K562 (cell line): ENCODE results near the gene CFAP90.
A peak's percentile ranks its signal among the peaks of the same experiment; 100 is the strongest.

Source experiments
- EGR1 ChIP-seq: fragments of 450-650 bp; conservative IDR thresholded peaks from 2 replicates; pipeline ENCODE4 v1.6.1; 2017; ENCODE audit warnings: mild to moderate bottlenecking
- KAT7 ChIP-seq: sonication (generic); formaldehyde crosslinking; IDR thresholded peaks from 2 replicates; pipeline ENCODE4 v1.8.0; 2022; ENCODE audit warnings: missing genetic modification reagents, mild to moderate bottlenecking, borderline replicate concordance
- KDM1A ChIP-seq, 2 experiments: fragments of 450-650 bp; IDR thresholded peaks; 2 replicates each; pipeline ENCODE4 v1.6.1; 2016; ENCODE audit warnings: mild to moderate bottlenecking in 2 of 2
- POLR2A ChIP-seq: fragments of 450-650 bp; conservative IDR thresholded peaks from 2 replicates; pipeline ENCODE4 v1.6.1; 2016
- RAD21 ChIP-seq, 2 experiments: fragments of 250-450 bp in 1 of 2; fragments of 450-650 bp in 1 of 2; sonication (Bioruptor Pico) in 1 of 2; formaldehyde crosslinking in 1 of 2; IDR thresholded peaks in 1 of 2; conservative IDR thresholded peaks in 1 of 2; 2 replicates each; pipeline versions ENCODE4 v1.4.0 to v1.8.0; 2020 to 2022; ENCODE audit warnings: mild to moderate bottlenecking in 2 of 2, moderate library complexity in 1 of 2
- RBM34 ChIP-seq: fragments of 200-400 bp; formaldehyde crosslinking; IDR thresholded peaks from 2 replicates; pipeline ENCODE4 v1.6.1; 2018; ENCODE audit warnings: low read length, borderline replicate concordance; ENCODE audit not compliant: insufficient read depth
- SP1 ChIP-seq: sonication (generic); formaldehyde crosslinking; IDR thresholded peaks from 2 replicates; pipeline ENCODE4 v1.8.1; 2022; ENCODE audit warnings: mild to moderate bottlenecking, missing genetic modification reagents
- ZBTB7A ChIP-seq: IDR thresholded peaks from 2 replicates; pipeline ENCODE4 v1.6.1; 2011; ENCODE audit warnings: low read depth, mild to moderate bottlenecking, low read length, moderate library complexity, borderline replicate concordance; ENCODE audit not compliant: control insufficient read depth
- ZHX1 ChIP-seq: fragments of 150-350 bp; conservative IDR thresholded peaks from 2 replicates; pipeline ENCODE4 v1.6.1; 2014; ENCODE audit warnings: low read length
- TF ChIP-seq, protein P1 (sequence below), 3 experiments: fragments of 200-800 bp in 1 of 3; sonication (Bioruptor generic) in 1 of 3; sonication (generic) in 1 of 3; formaldehyde crosslinking in 1 of 3; IDR thresholded peaks; 2 replicates each; pipeline versions ENCODE4 v1.6.1 to v1.8.0; 2016 to 2022; ENCODE audit warnings: mild to moderate bottlenecking in 2 of 3, missing compliant biosample characterization in 2 of 3, missing genetic modification characterization in 2 of 3, missing genetic modification reagents in 1 of 3
- TF ChIP-seq, protein P2 (sequence below): sonication (generic); formaldehyde crosslinking; IDR thresholded peaks from 2 replicates; pipeline ENCODE4 v1.8.1; 2022; ENCODE audit warnings: missing genetic modification reagents
- TF ChIP-seq, protein P3 (sequence below), 3 experiments: IDR thresholded peaks in 2 of 3; conservative IDR thresholded peaks in 1 of 3; 2 replicates each; pipeline ENCODE4 v1.5.1; 2011 to 2012; ENCODE audit warnings: low read length in 3 of 3, mild to moderate bottlenecking in 3 of 3, control low read depth in 2 of 3, improper control_type of control experiment in 1 of 3, inconsistent platforms in 1 of 3, low read depth in 1 of 3, mixed read lengths in 1 of 3, moderate library complexity in 1 of 3; ENCODE audit not compliant: insufficient read depth in 2 of 3

DNA sequence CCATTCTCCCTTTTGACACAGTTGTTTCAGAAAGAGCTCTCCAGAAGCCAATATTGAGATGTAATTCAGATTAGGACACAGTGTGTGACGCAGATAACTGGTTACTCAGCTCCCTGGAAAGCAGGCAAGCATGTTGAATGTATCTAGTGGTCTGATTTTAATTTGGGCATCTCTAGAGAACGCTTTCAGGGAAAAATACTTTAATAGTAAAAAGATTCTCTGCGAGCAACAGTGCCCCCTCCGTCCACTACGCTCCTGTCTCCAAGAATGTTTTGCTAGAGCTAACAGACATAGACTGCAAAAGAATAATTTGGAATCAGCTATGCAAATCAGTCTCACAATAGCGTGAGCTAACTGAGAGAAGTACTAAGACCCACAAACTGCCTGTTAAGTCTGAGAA lies 23.3 kb downstream of the CFAP90 start:
- no peak for TF ChIP-seq SP1 (CRISPR knock-in tag)
- TF ChIP-seq, protein P1, sequence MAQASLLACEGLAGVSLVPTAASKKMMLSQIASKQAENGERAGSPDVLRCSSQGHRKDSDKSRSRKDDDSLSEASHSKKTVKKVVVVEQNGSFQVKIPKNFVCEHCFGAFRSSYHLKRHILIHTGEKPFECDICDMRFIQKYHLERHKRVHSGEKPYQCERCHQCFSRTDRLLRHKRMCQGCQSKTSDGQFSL (CRISPR knock-in tag; IDR thresholded peaks at IDR 0.05) = no peak
- TF ChIP-seq, protein P1 (tag; IDR thresholded peaks at IDR 0.05) = no peak
- no peak for TF ChIP-seq KDM1A (IDR thresholded peaks at IDR 0.05)
- no peak for TF ChIP-seq KAT7 (CRISPR knock-in tag)
- TF ChIP-seq ZHX1 = no peak
- TF ChIP-seq ZBTB7A = no peak
- no peak for TF ChIP-seq RAD21 (CRISPR knock-in tag; conservative IDR thresholded peaks at IDR 0.05 in 1 of 2, IDR thresholded peaks at IDR 0.05 in 1 of 2)
- TF ChIP-seq, protein P2, sequence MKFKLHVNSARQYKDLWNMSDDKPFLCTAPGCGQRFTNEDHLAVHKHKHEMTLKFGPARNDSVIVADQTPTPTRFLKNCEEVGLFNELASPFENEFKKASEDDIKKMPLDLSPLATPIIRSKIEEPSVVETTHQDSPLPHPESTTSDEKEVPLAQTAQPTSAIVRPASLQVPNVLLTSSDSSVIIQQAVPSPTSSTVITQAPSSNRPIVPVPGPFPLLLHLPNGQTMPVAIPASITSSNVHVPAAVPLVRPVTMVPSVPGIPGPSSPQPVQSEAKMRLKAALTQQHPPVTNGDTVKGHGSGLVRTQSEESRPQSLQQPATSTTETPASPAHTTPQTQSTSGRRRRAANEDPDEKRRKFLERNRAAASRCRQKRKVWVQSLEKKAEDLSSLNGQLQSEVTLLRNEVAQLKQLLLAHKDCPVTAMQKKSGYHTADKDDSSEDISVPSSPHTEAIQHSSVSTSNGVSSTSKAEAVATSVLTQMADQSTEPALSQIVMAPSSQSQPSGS (CRISPR knock-in tag) = no peak
- no peak for TF ChIP-seq POLR2A
- TF ChIP-seq EGR1 = no peak
- TF ChIP-seq, protein P3, sequence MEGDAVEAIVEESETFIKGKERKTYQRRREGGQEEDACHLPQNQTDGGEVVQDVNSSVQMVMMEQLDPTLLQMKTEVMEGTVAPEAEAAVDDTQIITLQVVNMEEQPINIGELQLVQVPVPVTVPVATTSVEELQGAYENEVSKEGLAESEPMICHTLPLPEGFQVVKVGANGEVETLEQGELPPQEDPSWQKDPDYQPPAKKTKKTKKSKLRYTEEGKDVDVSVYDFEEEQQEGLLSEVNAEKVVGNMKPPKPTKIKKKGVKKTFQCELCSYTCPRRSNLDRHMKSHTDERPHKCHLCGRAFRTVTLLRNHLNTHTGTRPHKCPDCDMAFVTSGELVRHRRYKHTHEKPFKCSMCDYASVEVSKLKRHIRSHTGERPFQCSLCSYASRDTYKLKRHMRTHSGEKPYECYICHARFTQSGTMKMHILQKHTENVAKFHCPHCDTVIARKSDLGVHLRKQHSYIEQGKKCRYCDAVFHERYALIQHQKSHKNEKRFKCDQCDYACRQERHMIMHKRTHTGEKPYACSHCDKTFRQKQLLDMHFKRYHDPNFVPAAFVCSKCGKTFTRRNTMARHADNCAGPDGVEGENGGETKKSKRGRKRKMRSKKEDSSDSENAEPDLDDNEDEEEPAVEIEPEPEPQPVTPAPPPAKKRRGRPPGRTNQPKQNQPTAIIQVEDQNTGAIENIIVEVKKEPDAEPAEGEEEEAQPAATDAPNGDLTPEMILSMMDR (IDR thresholded peaks at IDR 0.05 in 2 of 3, conservative IDR thresholded peaks at IDR 0.05 in 1 of 3; ENCODE audit: insufficient read depth in 2 of 3, low read depth in 1 of 3, low read length in 3 of 3) = peak in 2 of 3 experiments; percentile 25 to 29; a peak in 2 of 6 replicates
- no peak for TF ChIP-seq RBM34
